NB4 (cell line): ENCODE results near the gene CNTN5.
"Not testable (repeated sequence)": the region's sequence is repeated elsewhere in the genome, so short reads cannot be mapped to it uniquely, and the experiment has no call there.

ENCODE experiments used
- DNase-seq: peaks from one replicate; pipeline ENCODE4 v3.0.0; 2010; ENCODE audit warnings: low read depth
- H3K4me3 ChIP-seq: one replicate; pipeline ENCODE4 v1.5.1; 2011; ENCODE audit warnings: mild to moderate bottlenecking, low read depth, low read length, moderate library complexity
- MYC ChIP-seq: IDR thresholded peaks from 2 replicates; pipeline ENCODE4 v1.6.1; 2011; ENCODE audit warnings: low read depth, low read length
- POLR2A ChIP-seq: IDR thresholded peaks from 2 replicates; pipeline ENCODE4 v1.6.1; 2011; ENCODE audit warnings: mild to moderate bottlenecking; ENCODE audit not compliant: insufficient read length; ENCODE audit errors: extremely low read depth
- TF ChIP-seq, protein P1 (sequence below): IDR thresholded peaks from 2 replicates; pipeline ENCODE4 v1.6.1; 2011; ENCODE audit warnings: low read depth, low read length
- TF ChIP-seq, protein P2 (sequence below): IDR thresholded peaks from one replicate; pipeline ENCODE4 v1.5.1; 2012; ENCODE audit warnings: low read depth, low read length

The CNTN5 gene

DNA sequence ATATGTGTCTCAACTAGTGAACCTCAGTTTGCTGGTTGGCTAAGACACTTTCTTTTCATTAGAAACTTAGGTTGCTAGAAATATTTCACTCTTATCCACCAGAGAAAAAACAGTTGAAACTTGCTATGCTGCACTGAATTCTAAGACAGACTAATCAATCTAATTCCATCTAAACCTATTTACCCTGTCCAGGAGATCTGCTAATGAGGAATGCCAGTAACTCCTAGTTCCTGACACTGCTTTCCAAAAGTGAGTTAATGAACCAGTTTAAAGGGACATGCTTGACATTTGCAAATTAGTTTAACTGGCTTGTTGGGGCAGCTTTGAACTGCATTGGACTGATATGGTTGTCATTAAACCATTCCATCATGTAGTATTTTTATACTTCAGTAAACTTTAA is 258.5 kb downstream of the CNTN5 start:
- no peak overlapping the region for H3K4me3 ChIP-seq
- TF ChIP-seq, protein P1, sequence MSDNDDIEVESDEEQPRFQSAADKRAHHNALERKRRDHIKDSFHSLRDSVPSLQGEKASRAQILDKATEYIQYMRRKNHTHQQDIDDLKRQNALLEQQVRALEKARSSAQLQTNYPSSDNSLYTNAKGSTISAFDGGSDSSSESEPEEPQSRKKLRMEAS: no peak
- TF ChIP-seq, protein P2, sequence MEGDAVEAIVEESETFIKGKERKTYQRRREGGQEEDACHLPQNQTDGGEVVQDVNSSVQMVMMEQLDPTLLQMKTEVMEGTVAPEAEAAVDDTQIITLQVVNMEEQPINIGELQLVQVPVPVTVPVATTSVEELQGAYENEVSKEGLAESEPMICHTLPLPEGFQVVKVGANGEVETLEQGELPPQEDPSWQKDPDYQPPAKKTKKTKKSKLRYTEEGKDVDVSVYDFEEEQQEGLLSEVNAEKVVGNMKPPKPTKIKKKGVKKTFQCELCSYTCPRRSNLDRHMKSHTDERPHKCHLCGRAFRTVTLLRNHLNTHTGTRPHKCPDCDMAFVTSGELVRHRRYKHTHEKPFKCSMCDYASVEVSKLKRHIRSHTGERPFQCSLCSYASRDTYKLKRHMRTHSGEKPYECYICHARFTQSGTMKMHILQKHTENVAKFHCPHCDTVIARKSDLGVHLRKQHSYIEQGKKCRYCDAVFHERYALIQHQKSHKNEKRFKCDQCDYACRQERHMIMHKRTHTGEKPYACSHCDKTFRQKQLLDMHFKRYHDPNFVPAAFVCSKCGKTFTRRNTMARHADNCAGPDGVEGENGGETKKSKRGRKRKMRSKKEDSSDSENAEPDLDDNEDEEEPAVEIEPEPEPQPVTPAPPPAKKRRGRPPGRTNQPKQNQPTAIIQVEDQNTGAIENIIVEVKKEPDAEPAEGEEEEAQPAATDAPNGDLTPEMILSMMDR: no peak
- TF ChIP-seq POLR2A: no peak
- TF ChIP-seq MYC: no peak
- DNase-seq: no peak

DNA sequence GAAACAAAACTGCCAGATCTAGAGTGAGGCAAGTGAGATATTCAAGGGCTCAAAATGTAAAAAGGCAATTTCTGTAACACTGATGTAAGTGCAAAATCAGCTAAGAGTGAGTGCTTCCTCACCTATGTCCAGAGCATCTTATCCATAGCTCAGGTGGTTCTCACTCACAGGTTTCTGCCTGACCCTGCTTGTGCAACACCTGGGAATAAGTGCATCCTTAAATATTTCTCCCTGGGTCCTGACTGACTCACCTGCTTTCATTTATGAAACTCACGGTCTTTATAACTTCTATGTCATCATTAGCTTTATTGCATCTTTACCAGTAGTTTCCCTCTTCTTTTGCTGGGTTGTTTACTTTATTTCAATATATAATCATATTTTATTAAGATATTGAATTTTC is 260.6 kb downstream of the CNTN5 start:
- DNase-seq: no peak
- no peak for TF ChIP-seq POLR2A
- TF ChIP-seq, protein P1: no peak
- no peak overlapping the region for H3K4me3 ChIP-seq

DNA sequence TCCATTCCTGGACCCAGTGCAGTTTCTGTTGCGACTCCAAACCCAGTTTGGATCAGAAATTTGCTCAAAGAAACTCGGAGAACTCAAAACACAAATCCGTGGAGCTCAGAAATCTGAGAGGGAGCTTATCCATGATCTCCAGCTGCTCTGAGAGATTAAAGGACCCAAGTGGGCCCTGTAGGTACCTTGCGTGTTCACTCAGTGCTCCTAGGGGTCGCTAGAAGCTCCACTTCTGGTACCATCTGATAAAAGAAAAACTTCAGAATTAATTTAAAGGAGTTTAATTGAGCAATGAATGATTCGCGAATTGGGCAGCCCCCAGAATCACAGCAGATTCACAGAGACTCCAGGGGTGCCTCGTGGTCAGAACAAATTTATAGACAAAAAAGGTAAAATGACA is 277.2 kb downstream of the CNTN5 start:
- H3K4me3 ChIP-seq, DNase-seq: not testable (repeated sequence)

DNA sequence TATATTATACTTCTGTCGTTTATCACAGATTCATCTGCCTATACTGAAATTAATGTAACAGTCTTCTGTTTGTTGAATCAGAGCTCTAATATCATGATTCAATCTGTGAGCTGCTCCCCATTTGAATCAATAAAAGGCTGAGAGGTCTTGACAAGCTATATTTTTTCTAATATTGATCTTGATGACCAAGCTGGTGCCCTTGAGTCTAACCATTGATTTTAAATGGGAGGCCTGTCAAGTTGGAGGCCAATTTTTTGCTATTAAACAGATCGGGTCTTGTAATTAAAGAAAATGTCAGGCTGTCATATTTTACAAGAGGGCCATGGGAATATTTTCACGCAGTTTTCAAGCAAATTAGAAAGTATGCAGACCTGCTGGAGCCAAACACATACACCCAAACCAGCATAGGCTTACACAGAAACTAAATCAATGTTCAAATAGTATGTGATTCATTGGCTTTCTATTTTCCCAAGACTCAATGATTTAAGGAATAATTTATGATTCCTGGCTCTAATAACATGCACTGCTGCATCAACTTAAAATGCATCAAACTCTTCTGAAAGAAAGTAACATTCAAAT is 286.9 kb downstream of the CNTN5 start:
- no peak overlapping the region for H3K4me3 ChIP-seq
- no peak for TF ChIP-seq POLR2A
- TF ChIP-seq, protein P2: no peak
- TF ChIP-seq, protein P1: no peak
- no peak for DNase-seq

DNA sequence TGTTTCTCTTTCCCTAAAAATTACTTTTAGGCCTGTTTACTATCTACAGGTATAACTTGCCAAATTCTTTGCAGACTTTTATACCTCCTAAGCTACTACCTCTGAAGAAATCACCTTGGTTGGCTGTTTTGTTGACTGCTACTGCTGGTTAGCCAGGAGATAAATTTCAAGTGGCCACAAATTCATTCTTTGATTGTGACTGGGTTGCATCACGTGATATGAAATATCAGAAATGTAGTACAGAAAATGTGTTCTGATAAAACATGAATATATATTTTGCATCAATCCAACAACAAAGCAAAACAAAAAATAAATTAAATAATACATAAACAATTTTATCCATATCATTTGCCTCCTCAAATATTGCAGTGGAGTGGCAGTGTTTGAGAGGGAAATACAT is 291.1 kb downstream of the CNTN5 start:
- DNase-seq: no peak
- no peak for TF ChIP-seq POLR2A
- TF ChIP-seq, protein P2: no peak
- TF ChIP-seq, protein P1: no peak
- TF ChIP-seq MYC: no peak
- no peak overlapping the region for H3K4me3 ChIP-seq

DNA sequence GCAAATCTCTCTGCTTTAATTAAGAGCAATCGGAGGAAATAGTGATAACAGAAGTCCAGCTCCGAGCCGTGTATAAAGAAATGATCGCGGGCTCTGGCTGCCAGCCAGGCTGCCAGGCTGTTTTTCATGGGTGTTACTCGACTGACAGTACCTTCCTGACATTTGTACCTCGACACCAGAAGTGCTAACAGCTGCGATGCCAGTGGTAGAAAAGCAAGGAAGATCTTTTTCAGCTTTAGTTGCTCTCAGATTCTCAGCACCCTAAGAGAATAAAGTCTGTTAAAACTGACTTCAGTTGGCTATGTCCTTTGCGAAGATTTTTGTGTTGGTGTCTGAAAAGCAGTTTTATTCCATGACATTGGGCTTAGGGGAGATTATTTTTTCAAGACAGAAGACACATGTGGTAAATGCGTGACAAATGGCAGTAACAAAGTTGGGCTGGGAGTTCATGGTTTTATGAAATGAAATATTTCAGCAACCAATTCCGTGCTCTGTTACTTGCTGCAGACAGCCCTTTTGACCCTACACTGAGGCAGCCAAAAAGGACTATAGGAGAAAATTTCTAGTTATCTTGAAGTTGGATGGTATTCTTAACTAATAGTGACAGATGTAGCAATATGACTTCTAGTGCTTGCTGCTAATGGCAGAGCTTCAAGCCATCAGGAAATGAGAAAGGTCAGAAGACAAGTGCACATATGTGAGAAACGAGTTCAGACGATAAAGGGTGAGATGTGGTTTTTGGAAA is 296.2 kb downstream of the CNTN5 start:
- DNase-seq: no peak
- no peak overlapping the region for H3K4me3 ChIP-seq
- TF ChIP-seq POLR2A (no peak), MYC (no peak)
- TF ChIP-seq, protein P2: no peak
- TF ChIP-seq, protein P1: no peak
